ENCODE results near the gene SGMS1. TPM values are rescaled to one million over a fixed set of nuclear protein-coding genes. Genes with fewer than 3 reads are reported as not detected.

The SGMS1 gene
- total RNA-seq, 1 donor from 2014 or later, result 93.8 TPM

DNA sequence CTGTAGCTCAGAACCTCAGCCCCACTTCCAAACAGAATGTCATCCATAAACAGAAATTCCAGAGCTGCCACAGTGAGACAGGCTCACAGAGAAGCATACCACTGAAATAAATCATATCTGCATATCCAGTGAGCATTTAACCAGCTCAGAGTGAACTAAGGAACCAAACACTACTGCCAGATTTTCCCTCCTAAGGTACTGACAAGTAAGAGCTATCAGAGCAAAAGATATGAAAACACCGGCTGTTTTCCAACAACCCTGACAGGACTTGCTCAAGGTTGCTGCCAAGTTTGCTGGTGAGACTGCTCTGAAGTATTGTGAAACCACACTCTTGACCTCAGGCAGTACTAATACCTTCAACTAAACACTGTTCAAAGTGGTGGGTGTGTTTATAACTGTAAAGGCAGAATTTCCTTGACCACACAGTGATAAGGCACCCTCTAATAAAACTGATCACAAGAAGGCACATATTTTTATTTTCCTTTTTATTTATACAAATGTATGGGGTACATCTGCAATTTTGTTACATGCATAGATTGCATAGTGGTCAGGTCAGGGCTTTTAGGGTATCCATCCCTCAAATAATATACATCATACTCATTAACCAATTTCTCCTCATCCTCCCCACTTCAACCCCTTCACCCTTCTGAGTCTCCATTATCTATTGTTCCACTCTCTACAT is 18.3 kb downstream of the SGMS1 start:
- Histone ChIP-seq H3K9me3 (no peaks in the 10 kb centered on the region), H3K4me3 (no peak overlapping the region), H3K27ac (peak overlapping the region; percentile 5), H3K4me1 (peaks cover 56% of the 10 kb centered on the region), H3K27me3 (no peaks in the 10 kb centered on the region), H3K36me3 (no peaks in the 10 kb centered on the region)
- intact Hi-C loops (cut with DNase I), result no loop called here
- no peak for DNase-seq (ENCODE audit: extremely low spot score in 2 of 2)
- no peak for TF ChIP-seq POLR2AphosphoS5 (IDR thresholded peaks at IDR 0.05; ENCODE audit: insufficient read depth in 1 of 2, low read depth in 1 of 2)
- TF ChIP-seq POLR2A (IDR thresholded peaks at IDR 0.05), result no peak
- TF ChIP-seq, protein P1, sequence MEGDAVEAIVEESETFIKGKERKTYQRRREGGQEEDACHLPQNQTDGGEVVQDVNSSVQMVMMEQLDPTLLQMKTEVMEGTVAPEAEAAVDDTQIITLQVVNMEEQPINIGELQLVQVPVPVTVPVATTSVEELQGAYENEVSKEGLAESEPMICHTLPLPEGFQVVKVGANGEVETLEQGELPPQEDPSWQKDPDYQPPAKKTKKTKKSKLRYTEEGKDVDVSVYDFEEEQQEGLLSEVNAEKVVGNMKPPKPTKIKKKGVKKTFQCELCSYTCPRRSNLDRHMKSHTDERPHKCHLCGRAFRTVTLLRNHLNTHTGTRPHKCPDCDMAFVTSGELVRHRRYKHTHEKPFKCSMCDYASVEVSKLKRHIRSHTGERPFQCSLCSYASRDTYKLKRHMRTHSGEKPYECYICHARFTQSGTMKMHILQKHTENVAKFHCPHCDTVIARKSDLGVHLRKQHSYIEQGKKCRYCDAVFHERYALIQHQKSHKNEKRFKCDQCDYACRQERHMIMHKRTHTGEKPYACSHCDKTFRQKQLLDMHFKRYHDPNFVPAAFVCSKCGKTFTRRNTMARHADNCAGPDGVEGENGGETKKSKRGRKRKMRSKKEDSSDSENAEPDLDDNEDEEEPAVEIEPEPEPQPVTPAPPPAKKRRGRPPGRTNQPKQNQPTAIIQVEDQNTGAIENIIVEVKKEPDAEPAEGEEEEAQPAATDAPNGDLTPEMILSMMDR (IDR thresholded peaks at IDR 0.05), result no peak

DNA sequence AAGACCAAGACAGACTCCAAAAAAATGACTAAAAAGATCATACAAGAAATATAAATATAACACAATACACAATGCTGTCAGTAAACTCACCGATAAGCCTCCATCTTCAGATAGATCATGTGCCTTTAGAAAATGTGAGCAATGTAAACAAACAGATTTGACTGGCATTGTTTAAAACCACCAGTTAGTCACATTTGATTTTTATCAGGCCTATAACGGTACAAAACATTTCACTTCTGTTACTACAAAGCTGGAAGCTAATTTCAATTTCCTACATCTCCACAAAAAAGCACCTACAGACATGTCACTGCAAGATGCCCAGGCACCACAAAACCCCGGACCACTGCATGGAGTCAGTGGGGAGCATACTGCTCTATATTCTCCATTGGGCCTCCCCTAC is 18.9 kb downstream of the SGMS1 start:
- intact Hi-C loops (cut with DNase I), result no loop called here

DNA sequence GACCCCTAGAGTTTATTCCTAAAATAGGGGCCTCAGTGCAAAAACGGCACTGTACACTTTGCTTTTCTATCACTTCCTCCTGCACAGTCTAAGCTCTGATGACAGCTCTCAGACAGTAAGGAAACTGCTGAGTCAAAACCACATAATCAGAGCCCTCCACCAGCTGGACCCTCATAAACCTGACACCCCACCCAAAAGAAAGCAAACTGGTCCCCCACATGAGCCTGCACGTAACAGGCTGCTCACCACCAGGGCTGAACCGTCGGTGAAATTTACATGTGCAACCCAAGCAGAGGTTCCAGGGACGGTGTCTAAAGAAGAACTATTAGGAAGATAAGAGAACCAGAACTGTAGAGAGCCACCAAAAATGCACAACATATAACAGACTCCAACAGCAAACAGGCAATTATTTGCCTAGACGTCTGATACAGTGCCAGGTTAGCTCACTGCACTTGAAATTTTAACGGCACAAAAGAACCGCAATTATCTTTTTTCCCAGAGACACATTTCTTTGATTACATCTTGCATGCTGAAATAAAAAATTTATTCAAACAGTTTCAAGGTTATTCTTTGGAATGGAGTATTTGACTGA is 19.6 kb downstream of the SGMS1 start:
- Histone ChIP-seq H3K27me3 (no peaks in the 10 kb centered on the region), H3K4me1 (peaks cover 67% of the 10 kb centered on the region), H3K4me3 (no peak overlapping the region), H3K36me3 (no peaks in the 10 kb centered on the region), H3K27ac (peak overlapping the region; percentile 5), H3K9me3 (no peaks in the 10 kb centered on the region)
- intact Hi-C loops (cut with DNase I), result no loop called here
- DNase-seq (ENCODE audit: extremely low spot score in 2 of 2), result no peak
- TF ChIP-seq POLR2A (IDR thresholded peaks at IDR 0.05) (no peak), POLR2AphosphoS5 (IDR thresholded peaks at IDR 0.05; ENCODE audit: insufficient read depth in 1 of 2, low read depth in 1 of 2) (no peak)
- TF ChIP-seq, protein P1 (IDR thresholded peaks at IDR 0.05), result no peak

More for the DNA sequence above, 18.9 kb downstream of the SGMS1 start:
- H3K27ac ChIP-seq, result peak overlapping the region; percentile 5
- H3K4me1 ChIP-seq, result peaks cover 62% of the 10 kb centered on the region
- no peaks in the 10 kb centered on the region for H3K27me3 ChIP-seq
- no peak for TF ChIP-seq POLR2A (IDR thresholded peaks at IDR 0.05)
- TF ChIP-seq POLR2AphosphoS5 (IDR thresholded peaks at IDR 0.05; ENCODE audit: insufficient read depth in 1 of 2, low read depth in 1 of 2), result no peak
- TF ChIP-seq, protein P1 (IDR thresholded peaks at IDR 0.05), result no peak
- no peaks in the 10 kb centered on the region for H3K9me3 ChIP-seq
- H3K36me3 ChIP-seq, result no peaks in the 10 kb centered on the region
- DNase-seq (ENCODE audit: extremely low spot score in 2 of 2), result no peak
- no peak overlapping the region for H3K4me3 ChIP-seq

DNA sequence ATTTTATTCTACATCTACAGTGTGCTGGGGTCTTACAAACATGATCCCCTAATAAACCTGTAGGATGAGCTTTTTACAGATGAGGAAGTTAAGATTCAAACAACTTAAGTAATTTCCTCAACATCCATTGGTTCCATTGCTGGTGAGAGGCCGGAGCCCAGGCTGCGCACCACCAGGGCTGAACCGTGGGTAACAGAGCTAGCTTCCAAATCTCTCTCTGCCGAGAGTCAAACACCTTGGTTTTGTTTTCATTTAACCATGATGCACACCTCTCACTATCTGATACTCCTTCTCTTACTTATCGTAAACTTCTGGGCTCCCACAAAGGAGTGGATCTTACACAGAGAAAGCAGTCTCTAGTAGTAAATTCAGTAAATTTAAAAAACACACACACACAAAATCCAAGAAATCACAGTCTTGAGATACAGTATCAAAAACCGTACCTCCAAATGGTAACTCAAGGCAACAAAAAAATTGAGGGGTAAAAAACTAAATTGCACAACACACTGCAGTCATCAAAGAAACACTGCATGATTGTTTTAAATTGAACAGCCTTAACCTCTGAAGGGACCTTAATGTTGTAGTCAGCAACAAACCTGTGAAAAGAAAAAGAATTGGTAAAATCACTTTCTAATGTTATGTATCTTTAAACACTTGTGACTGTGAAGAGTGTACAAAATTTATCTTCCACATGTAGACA is 20.5 kb downstream of the SGMS1 start:
- H3K4me3 ChIP-seq, result no peak overlapping the region
- no peaks in the 10 kb centered on the region for H3K36me3 ChIP-seq
- no peaks in the 10 kb centered on the region for H3K9me3 ChIP-seq
- no peak for DNase-seq (ENCODE audit: extremely low spot score in 2 of 2)
- no peak for TF ChIP-seq POLR2AphosphoS5 (IDR thresholded peaks at IDR 0.05; ENCODE audit: insufficient read depth in 1 of 2, low read depth in 1 of 2)
- TF ChIP-seq, protein P1 (IDR thresholded peaks at IDR 0.05), result no peak
- no peak for TF ChIP-seq POLR2A (IDR thresholded peaks at IDR 0.05)
- H3K4me1 ChIP-seq, result peaks cover 67% of the 10 kb centered on the region
- intact Hi-C loops (cut with DNase I), result no loop called here
- H3K27me3 ChIP-seq, result no peaks in the 10 kb centered on the region
- peak overlapping the region; percentile 5 for H3K27ac ChIP-seq

All from vagina (tissue), 2 donors.